ENCODE results near the gene UFSP2. TPM values are rescaled to one million over a fixed set of nuclear protein-coding genes. Genes with fewer than 3 reads are reported as not detected.

The UFSP2 gene
- polyA plus RNA-seq, 1 donor: 81.9 TPM

DNA sequence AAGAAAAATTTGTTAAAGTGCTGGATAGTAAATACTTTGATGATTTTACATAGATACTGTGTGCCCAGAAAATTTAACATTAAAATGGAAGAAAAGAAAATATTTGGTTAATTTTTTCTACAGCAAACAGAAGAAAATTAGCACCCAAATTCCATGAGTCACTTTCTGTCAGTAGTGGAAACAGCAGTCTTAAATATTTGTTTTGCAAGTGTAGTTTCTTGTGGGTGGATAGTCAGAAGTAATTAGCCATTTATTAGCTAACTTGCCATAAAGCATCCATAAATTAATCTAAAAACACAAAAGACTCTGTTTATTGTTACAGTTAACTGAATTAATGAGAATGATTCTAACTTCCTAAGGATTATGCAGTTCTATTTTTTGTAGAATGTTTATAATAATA lies 9.7 kb upstream of the UFSP2 start:
- no peak for DNase-seq

- no peak for DNase-seq
Observed at GRCh38 chr4:185429660-185430059, 3.9 kb upstream of the UFSP2 start.

DNA sequence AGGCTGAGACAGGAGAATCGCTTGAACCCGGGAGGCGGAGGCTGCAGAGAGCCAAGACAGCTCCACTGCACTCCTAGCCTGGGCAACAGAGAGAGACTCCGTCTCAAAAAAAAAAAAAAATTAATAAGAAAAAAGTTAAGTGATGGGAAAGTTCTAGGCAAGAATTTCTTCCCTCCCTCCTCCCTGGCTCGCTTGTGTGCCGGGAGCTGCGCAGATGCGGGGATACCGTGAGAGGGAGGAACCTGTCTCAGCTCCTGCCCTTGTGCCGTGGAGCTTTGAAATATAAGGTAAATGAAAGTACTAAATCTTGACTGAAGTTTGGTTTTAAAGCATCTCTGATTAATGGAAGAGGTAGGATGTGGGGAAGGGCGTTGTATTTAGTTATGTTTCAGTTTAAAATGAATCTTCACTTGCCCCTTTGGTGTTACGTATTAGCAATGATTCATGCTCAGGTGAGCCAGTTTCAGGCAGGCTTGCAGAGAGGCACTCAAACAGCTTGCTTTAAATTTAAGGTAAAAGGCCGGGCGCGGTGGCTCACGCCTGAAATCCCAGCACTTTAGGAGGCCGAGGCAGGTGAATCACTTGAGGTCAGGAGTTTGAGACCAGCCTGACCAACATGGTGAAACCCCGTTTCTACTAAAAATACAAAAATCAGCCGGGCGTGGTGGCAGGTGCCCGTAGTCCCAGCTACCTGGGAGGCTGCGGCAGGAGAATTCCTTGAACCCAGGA lies 1.4 kb upstream of the UFSP2 start:
- DNase-seq: no peak

DNA sequence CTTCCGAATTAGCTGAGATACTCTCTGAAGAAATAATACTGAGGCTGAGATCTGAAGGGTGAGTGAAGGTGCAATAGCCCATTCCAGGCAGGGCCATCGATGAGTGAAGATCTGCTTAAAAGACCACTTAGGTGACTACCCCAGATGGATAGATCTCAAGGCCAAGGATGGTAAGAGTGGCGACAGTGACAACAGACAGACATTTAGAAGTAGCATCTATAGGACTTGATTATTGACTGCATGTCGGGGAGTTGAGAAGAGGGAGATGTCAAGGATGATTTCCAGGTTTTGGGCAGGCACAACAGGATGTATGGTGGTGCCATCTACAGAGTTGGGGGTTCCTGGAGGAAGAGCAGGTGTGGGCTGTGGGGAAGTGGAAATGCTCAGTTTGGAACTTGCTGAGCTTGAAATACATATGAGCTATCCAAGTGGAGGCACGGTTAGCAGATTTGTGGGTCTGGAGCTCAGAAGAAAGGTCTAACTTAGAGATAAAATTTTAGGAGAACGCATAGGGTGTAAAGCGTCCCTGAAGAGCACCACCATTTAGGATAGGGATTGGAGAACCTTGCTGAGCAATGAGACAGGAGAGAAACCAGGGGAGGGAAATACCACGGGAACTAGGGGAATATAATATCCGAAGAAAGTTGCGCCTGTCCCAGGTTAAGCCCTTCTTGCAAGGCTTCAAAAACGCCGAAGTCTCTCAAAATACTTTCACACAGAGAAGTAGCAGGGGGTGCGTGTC lies 688 bp downstream of the UFSP2 start:
- peak; percentile 22 for DNase-seq

GRCh38 chr4:185421366-185422124 lies 4.2 kb downstream of the UFSP2 start:
- DNase-seq: no peak

GRCh38 chr4:185416955-185417354 lies 8.8 kb downstream of the UFSP2 start:
- no peak for DNase-seq

DNA sequence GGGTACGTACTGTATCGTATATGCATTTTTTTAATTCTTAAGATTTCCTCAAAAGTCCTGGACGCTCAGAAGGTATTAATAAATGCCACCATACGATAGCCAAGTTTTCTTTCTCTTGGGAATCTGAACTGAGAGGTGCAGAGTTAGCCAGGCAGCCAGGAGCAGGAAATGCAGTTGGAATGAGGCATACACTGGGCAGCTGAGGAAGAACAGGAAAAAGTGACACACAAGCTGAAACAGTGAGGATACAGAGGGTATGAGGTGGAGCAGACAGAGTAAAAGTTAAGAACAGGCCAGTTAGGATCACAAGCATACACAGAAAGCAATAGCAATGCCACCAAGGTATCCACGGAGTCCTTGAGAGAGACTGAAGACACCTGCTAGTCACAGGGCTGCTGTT lies 13.4 kb downstream of the UFSP2 start:
- no peak for DNase-seq

DNA sequence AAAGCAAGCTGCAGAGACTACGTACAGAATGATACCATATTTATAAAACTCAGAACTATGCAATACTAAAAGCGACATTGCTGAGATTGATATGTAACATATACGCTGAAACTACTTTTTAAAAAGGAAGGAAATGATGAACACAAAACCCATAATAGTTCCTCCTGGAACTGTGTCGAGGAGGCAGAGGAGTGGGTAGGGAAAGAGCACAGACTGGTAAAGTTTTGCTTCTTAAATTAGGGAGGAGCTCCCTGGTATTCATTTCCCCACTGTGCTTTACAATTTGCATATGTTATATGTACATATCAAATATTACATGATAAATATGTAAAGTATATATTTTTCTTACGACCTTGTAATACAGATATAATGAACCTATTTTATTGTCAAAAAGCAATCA lies 13.9 kb downstream of the UFSP2 start:
- no peak for DNase-seq

GRCh38 chr4:185408432-185408831 lies 17.3 kb downstream of the UFSP2 start:
- no peak for DNase-seq

DNA sequence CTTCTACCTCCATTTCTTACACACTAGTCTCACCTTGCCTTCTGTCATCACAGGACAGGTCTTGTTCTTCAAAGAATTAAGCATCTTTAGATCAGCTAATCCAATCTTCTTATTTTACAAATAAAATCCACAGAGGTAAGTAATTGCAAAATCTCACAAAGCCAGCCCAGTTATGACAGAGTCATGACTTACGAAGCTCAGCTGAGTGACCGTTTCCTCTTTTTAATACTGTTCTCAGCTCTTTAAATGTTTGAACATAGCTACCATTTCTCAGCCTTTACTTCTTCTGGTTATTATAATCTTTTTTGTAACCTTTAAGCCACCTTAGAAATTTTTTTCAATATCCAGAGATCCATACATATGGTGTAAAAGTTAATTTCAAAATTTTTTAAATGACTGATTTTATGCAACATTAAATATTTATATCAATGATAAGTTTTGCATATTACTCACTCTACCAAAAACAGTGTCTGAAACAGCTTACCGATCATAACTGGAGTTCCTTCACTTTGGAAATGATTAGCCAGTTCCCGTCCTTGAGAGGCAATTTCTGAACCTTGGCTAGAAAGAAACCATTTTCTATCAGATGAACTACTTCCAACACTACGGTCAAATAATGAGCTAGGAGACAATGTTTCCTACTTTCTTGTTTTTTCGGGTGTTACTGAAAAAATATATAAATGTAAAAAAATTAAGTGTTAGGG lies 20.3 kb downstream of the UFSP2 start:
- no peak for DNase-seq

DNA sequence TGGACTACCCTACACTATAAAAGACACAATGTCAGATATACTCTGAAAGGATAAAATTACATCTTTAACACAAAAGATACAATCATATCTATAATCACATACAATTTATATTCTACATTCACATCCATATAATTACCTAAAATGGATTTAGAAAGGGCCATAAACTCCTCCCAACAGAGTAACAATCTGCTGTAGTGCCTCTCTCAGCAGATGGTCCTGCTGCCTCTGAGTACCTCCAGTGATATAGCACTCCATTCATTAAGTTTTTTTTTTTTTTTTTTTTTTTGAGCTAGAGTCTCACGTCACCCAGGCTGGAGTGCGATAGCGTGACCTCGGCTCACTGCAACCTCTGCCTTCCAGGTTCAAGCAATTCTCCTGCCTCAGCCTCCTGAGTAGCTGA lies 21.7 kb downstream of the UFSP2 start:
- DNase-seq: no peak

- no peak for DNase-seq
Observed at GRCh38 chr4:185399466-185399865, 26.3 kb downstream of the UFSP2 start.

DNA sequence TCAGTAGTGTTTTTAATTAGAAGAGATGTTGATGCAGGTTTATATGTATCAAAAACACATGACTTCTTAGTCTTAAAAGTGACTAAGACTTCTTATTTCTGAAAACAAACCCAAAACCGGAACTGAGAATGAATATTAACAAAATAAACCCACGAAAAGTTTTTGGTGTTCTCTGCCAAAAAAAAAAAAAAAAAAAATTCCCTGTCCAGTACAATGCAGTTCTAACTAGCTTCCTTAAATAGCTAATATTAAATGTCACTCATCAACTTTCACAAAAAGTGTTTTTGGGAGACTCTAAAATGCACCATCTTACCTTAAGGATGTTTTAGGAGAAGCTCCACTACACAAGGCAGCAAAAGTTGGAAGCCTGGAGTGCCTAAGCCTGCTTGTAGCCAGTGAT lies 27.1 kb downstream of the UFSP2 start:
- DNase-seq: no peak

DNA sequence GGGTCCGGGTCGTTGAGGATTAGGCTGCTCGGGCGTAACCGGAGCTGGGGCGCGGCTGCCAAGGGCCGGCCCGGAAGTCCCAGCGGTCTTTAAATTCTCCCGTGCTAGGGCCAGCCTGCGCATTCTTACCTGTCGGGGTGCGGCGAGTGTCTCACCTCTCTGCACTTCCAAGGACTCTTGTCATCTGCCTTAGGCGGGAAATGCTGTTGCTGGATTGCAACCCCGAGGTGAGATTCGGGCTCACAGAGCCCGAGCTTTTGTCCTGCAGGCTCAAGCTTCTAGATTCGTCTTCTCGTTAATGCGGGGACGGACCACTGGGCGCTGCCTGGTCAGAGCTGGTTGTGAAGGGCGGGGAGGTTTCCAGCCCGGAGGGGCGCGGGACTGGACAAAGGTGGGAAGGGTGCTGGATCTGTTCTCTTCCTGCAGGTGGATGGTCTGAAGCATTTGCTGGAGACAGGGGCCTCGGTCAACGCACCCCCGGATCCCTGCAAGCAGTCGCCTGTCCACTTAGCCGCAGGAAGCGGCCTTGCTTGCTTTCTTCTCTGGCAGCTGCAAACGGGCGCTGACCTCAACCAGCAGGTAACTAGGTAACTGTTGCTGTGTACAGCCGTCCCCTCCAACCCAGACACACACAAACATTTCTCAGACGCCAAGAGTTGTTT lies 28.9 kb downstream of the UFSP2 start, which contains the start of gene ANKRD37:
Gene ANKRD37 (plus strand): TSS at position 118 of the 662 bp plus-strand sequence. CDS start 83 bp downstream, at position 201.
- DNase-seq: peak; percentile 72

- peak; percentile 97 for DNase-seq
Observed at GRCh38 chr4:185395956-185396723, 29.6 kb downstream of the UFSP2 start.

DNA sequence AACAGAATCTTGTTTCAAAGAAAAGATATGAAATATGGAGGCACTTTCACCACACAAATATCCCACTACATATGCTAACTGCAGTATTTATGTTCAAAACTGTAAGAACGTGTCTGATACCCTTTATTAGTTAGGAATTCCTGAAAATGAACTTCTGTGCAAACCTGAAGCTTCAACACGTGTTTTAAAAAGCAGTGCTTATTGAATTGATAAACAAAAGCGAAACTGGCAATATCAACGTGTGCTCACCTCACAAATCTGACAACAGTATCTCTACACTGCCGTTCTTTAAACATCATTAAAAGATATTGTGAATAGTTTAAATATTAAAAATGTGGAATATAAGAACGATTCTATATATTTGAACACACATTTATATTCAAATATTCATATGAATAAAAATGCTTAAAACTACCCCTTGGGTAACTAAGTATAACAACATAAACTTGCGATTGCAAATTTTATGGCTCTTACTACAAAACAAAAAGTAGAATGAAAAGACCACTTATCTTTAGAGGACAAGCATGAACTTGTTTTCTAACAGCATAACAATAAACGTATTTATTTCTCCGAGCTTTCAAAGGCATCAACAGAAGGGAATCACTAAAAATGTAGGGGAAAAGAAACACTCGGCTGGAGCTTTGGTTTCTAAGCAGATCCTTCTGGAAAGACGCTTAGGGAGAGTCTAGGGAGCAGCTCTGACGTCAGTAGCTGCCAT lies 30.4 kb downstream of the UFSP2 start, which contains the start of gene LRP2BP:
Gene LRP2BP (minus strand): TSS at position 687 of the 718 bp plus-strand sequence. CDS start 17,738 bp downstream, outside the sequence.
- DNase-seq: peak; percentile 87

GRCh38 chr4:185394568-185395237 lies 31.1 kb downstream of the UFSP2 start:
- no peak for DNase-seq

DNA sequence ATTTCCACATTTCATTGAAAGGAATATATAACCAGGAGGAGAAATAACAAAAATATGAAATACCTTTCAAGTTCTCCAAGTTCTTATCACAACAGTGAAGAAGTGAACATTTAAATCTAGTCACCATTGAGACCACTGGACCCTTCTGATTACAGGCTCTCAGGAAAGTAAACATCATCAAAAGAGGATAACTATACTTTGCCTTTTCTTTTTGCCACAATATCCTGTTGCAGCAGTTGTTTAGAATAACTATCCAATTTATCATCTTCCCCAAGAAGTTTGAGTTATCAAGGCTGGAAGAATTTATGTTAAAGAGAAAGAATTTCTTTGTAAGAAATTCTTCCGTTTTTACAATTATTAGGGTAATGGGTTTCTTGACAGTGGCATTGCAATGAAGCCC lies 33.6 kb downstream of the UFSP2 start:
- DNase-seq: no peak

DNA sequence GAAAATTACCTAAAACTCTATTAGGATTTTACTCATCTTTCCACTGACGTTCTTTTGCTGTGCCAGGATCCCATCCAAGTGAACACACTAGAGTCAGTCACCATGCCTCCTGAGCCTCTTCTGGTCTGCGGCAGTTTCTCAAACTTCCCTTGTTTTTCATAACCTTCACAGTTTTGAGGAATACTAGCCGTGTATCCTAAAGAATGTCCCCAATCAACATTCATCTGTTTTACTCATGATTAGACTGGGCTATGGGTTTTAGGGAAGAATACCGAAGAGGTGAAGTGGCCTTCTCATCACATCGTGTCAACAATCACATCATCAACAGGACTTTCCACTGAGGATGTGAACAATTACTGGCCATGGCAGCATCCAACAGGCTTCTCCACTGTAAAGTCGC lies 34.8 kb downstream of the UFSP2 start:
- no peak for DNase-seq
